Measurements from ENCODE around the gene RBL1.
"Not testable (repeated sequence)": the region's sequence is repeated elsewhere in the genome, so short reads cannot be mapped to it uniquely, and the experiment has no call there.

DNA sequence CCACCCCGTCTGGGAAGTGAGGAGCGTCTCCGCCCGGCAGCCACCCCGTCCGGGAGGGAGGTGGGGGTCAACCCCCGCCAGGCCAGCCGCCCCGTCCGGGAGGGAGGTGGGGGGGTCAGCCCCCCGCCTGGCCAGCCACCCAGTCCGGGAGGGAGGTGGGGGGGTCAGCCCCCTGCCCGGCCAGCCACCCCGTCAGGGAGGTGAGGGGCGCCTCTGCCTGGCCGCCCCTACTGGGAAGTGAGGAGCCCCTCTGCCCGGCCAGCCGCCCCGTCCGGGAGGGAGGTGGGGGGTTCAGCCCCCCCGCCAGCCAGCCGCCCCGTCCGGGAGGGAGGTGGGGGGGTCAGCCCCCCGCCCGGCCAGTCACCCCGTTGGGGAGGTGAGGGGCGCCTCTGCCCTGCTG, 83.2 kb downstream of the RBL1 start:
- TF ChIP-seq, protein P1, sequence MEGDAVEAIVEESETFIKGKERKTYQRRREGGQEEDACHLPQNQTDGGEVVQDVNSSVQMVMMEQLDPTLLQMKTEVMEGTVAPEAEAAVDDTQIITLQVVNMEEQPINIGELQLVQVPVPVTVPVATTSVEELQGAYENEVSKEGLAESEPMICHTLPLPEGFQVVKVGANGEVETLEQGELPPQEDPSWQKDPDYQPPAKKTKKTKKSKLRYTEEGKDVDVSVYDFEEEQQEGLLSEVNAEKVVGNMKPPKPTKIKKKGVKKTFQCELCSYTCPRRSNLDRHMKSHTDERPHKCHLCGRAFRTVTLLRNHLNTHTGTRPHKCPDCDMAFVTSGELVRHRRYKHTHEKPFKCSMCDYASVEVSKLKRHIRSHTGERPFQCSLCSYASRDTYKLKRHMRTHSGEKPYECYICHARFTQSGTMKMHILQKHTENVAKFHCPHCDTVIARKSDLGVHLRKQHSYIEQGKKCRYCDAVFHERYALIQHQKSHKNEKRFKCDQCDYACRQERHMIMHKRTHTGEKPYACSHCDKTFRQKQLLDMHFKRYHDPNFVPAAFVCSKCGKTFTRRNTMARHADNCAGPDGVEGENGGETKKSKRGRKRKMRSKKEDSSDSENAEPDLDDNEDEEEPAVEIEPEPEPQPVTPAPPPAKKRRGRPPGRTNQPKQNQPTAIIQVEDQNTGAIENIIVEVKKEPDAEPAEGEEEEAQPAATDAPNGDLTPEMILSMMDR (IDR thresholded peaks at IDR 0.05), result not testable (repeated sequence)
- not testable (repeated sequence) for TF ChIP-seq EZH2, EZH2phosphoT487 (IDR thresholded peaks at IDR 0.05)
